HL-60/S4 (cell line): ENCODE measurements around the gene NAV2.

Experiments used
- in situ Hi-C: fragments of 300-500 bp; cut with MboI; formaldehyde crosslinking; loops from 2 replicates; pipeline ENCODE4 v1.14.3; 2022; ENCODE audit warnings: low sequenced_read_pairs

Gene NAV2

GRCh38 chr11:19827399-19828135 lies 114.9 kb downstream of the NAV2 start:
- in situ Hi-C loops = no loop called here

DNA sequence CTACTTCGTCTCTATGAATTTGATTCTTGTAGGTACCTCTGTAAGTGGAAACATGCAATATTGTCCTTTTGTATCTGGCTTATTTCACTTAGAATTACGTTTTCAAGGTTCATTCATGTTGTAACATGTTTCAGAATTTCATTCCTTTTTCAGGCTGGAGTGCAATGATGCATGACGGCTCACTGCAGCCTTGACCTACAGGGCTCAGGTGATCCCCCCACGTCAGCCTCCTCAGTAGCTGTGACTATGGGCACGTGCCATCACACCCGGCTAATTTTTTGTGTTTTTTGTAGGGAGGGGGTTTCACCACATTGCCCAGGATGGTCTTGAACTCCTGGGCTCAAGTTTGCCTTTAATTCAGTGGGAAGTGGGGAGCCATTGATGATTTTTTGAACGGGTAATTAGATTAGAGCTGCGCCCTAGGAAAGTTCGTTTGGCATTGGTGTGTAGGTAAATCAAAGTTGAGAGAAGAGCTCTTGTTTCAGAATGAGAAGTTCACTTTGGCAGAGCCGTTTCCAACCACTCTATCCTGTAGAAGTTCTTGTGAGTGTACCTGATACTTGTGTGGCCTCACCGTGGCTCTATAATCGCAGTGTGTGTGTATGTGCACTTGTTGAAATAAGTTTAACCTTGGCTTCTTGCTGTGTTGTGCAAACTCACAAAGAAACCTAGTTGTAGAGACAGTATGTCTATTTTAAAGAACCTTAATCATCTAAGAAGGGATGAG lies 115.9 kb downstream of the NAV2 start:
- in situ Hi-C loops = no loop called here

GRCh38 chr11:19829109-19829837 lies 116.6 kb downstream of the NAV2 start:
- in situ Hi-C loops = no loop called here

GRCh38 chr11:19832086-19832750 lies 119.6 kb downstream of the NAV2 start:
- in situ Hi-C loops = no loop called here

DNA sequence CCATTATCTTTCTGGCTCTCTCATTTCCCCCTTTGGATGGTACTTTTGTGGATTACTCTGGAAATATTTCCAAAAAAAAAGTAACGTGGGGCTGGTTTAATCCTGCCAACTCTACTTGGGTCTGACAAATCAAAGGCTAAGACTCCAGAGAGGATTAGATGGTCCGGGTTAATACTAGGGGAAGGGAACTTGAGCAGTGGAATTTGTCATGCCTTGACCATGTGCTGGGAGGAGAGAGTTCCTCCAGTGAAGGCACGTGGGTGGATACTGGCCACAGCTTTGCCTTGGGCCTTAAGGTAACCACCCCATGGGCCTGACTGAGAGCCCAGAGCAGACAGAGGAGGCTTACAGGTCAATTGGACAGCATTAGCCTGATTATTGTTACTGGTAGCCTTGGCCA lies 120.3 kb downstream of the NAV2 start:
- in situ Hi-C loops = no loop called here

- in situ Hi-C loops = no loop called here
Observed at GRCh38 chr11:19834771-19835170, 122.1 kb downstream of the NAV2 start.

GRCh38 chr11:19836666-19837065 lies 124.0 kb downstream of the NAV2 start:
- in situ Hi-C loops = no loop called here

DNA sequence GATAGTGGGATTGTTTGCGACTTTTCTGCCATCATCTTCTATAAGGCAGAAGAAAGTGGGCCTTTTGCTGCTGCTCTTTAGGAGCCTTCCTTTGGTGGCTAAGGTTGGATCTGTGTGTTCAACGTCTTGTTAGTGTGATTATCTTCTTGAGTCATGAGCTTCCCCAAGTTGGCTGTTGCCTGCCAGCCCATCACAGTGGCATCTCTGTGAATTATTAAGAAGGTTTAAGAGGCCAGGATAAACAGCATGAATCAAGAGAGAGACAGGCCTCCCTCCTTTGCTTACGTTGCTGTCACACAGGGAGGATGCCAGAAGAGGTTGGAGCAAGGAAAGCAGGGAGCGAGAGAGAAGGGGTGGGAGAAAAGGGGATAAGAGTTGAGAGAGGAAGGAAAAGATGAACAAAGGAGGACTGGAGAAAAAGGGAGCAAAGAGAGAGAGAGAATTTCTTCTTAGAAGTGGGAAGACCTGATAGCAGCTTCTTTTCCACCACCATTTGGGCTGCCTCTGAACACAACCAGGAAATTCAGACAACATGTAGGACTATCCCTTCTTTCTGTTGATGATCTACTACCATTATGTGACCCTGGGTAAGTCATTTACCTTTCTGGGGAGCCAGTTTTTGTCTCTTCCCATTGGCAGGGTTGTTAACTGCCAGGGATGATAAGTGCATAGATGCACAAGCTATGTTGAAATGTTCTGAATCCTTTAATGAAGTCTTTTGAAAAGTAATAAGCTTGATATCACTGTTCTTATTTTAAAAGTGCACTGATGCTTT lies 126.5 kb downstream of the NAV2 start:
- in situ Hi-C loops = no loop called here

DNA sequence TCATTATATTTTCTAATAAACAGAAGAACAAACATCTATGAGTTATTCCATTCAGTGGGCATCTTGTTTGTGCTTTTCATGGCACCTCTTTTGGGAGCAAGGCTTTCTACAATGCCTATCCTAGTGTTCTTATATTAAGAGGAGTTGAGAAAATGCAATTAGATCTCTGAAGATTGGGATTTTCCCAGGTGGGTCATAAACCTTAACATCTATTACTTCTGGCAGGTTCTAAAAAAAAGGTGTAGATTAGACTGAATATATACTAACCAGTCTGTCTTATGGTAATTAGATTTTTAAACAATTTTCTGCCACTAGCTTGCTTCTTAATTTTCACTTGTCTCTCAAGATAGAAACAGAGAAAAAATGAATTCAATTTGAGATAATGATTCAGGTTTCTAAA lies 128.3 kb downstream of the NAV2 start:
- in situ Hi-C loops = no loop called here

DNA sequence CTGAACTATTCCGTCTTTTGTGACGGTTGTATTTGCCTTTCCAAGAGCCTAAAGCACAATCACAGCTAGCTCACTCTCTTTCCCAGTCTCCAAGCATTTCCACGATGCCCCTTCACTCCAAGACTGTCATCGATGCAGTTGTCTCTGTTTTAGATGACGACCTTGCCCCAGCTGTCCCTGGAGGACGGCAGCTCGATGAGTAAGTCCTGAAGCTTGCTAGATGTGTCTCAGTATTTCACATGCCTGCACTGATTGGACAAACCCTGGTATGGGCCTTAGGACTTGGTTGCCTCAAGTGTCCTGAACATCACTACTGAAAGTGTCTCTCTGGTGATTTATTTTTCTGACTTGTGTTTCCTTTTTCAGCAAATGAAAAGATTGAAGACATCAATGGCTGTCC lies 129.9 kb downstream of the NAV2 start:
- in situ Hi-C loops = no loop called here

DNA sequence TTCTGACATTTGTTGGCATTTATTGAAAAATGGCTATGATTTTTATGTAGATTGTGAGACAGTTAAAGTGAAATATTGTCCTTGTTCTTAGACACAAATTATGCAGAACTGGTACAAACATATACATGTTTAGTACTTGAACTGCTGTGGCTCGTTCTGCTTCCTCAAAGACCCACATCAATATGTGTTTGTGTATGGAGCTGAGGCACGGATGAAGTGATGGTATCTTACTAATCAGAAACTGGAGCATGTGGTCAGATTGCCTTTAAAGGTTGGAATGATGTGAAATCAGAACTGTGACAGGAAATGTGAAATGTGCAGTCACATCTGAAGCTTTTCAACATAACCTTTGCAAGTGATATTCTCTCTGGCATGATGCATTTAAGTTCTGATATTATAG lies 130.4 kb downstream of the NAV2 start:
- in situ Hi-C loops = no loop called here

- in situ Hi-C loops = no loop called here
Observed at GRCh38 chr11:19844012-19844411, 131.4 kb downstream of the NAV2 start.

- in situ Hi-C loops = no loop called here
Observed at GRCh38 chr11:19844806-19845205, 132.2 kb downstream of the NAV2 start.

DNA sequence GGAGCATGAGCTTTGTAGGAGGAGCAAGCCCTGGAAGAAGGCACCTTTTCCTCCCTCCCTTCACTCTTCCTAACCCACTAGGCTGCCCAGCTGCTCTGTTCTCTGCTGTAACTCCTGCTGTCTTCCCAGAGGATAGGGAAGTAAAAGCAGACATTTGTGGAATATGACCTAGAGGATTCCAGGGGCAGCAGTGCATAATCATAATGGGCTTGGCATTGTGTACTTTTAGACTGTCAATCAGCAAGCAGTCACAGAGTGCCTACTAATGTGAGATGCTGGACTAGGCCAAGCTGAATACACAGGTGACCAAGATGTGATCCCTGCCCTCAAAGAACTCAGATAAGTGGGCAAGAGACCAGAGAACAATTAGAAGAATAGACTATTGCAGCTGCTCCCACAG lies 133.0 kb downstream of the NAV2 start:
- in situ Hi-C loops = no loop called here

DNA sequence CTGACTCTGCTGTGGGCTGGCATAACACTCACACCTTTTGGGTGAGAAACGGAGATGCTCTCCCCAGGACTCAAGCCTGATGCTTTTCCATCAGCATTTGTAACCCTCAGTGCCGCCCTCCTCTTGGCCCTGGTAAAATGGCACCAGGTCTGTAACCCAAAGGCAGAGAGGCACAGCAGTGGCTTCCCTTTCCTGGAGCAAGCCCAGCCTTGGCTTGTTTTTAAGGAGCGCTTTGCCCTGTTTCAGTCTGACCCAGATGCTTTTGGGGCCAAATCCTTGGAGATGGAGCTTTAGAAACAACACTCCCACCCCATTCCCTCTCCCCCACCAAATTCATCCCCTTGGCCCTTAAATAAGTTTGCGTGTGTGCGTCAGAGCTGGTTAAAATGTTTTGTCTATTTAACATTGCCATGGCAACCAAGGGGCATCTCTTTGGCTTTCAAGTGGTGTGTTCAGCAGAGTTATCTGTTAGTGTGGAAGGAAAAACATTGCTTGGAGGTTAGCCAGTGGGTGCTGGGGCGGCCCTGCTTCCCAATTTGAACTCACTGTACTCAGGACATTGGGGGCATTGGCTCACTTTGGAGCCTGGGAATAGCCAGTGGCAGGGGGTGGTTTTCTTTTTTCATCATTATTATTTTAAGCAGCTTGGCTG lies 134.1 kb downstream of the NAV2 start:
- in situ Hi-C loops = no loop called here

DNA sequence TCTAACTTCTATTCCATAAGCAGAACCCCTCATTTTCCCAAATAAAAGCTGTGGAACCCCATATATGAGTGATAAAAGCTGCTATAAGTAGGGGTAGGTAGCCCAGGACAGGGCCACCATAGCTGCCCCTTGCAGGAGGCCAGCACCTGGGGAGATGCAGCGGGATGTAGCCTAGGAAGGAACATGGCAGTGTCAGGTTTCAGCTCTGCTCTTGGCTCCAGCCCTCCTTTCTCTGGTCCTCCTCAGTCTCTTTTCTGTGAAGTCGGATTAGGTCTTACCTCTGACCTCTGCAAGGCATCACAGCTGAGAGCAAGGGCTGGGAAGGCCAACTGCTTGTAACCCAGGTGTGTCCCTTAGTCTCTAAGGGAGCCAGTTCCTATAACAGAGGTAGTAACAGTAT lies 135.6 kb downstream of the NAV2 start:
- in situ Hi-C loops = no loop called here

GRCh38 chr11:19849107-19849789 lies 136.6 kb downstream of the NAV2 start:
- in situ Hi-C loops = no loop called here

DNA sequence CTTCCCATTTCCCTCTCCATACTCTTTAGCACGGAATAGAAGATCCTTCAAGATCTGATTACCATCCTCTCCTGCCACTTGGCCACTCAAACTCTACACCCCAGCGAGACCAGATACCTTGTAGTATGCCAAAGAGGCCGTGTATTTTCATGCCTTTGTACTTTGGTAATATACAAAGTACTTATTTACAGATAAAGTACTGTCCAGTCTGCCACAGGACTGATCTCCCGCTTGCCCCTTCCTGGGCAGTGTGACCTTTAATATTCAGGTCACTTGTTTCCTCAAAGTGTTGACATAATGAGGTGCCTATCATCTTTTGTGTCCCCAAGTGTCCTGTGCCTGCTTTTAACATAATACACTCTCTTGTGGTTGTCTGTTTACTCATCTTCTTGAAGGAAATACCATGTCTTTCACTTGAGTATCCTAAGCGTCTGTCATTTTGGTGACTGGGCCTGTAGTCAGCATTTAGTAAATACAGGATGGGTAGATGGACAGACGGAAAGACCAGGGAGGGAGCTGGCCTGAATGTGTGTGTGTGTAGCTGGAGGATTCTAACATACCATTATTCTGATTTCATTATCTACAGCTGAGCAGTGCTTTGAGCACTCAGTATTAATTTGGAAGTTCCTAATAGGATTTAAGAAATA lies 137.4 kb downstream of the NAV2 start:
- in situ Hi-C loops = no loop called here

DNA sequence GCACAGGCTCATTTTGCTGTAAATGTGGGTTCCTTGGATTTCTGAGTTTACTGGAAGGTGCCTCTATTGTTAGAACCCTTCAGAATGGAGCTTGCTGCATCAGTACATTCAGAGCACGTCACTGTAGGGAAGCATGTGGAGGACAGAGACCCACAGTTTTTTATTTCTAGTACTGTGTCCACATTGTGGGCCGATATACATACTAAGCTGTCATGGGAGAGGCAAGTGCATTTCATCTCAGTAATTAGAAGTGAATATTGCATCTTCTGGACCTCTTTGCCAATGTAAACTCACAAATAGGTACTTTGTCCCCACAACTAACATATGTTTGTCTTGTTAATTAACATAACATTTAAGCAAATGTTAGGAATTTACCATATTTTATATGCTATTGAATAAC lies 139.7 kb downstream of the NAV2 start:
- in situ Hi-C loops = no loop called here
